Transverse colon (tissue), 4 donors: Measurements from ENCODE around the gene FBXO17.

Experiments
- POLR2A ChIP-seq: fragments of 450-650 bp; IDR thresholded peaks from one replicate; pipeline ENCODE4 v1.6.1; 2016; ENCODE audit warnings: antibody characterized with exemption, mild to moderate bottlenecking, moderate library complexity
- POLR2AphosphoS5 ChIP-seq, 3 donors: sonication (generic); formaldehyde crosslinking; IDR thresholded peaks; one replicate each; pipeline ENCODE4 v1.6.1; 2016; ENCODE audit warnings: antibody characterized with exemption in 3 of 3
- TF ChIP-seq, protein P1 (sequence below), 5 experiments: fragments of 200-600 bp in 3 of 5; fragments of 450-650 bp in 2 of 5; sonication (generic) in 3 of 5; IDR thresholded peaks; 1 replicate in 2 of 5; 2 replicates in 3 of 5; pipeline ENCODE4 v1.5.1; 2016 to 2017; ENCODE audit warnings: antibody characterized with exemption in 5 of 5, inconsistent platforms in 3 of 5, mild to moderate bottlenecking in 2 of 5, moderate library complexity in 1 of 5

DNA sequence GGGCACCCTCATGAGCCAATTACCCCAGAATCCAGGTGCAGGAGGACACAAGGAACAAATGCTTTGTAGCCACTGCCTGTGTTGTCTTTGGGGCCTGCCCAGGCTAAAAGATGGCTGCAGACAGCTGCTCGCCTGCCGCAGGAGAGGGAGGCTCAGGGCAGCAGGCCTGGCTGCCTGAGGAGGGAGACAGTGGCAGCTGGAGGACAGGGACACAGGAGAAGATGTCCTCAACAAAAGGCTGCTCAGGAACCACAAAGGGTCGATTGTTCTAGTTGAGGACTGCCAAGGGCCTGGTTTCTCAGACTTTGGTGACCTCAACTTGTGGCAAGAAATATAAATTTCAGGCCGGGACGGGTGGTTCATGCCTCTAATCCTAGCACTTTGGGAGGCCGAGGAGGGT is 83.8 kb downstream of the FBXO17 start:
- TF ChIP-seq, protein P1, sequence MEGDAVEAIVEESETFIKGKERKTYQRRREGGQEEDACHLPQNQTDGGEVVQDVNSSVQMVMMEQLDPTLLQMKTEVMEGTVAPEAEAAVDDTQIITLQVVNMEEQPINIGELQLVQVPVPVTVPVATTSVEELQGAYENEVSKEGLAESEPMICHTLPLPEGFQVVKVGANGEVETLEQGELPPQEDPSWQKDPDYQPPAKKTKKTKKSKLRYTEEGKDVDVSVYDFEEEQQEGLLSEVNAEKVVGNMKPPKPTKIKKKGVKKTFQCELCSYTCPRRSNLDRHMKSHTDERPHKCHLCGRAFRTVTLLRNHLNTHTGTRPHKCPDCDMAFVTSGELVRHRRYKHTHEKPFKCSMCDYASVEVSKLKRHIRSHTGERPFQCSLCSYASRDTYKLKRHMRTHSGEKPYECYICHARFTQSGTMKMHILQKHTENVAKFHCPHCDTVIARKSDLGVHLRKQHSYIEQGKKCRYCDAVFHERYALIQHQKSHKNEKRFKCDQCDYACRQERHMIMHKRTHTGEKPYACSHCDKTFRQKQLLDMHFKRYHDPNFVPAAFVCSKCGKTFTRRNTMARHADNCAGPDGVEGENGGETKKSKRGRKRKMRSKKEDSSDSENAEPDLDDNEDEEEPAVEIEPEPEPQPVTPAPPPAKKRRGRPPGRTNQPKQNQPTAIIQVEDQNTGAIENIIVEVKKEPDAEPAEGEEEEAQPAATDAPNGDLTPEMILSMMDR (IDR thresholded peaks at IDR 0.05) = no peak
- no peak for TF ChIP-seq POLR2A
- no peak for TF ChIP-seq POLR2AphosphoS5 (IDR thresholded peaks at IDR 0.05)
